B cell (primary cell): Measurements from ENCODE around the gene AP2S1. TPM values are rescaled to one million over a fixed set of nuclear protein-coding genes. Genes with fewer than 3 reads are reported as not detected.

Experiments used
- ATAC-seq: fragments of 200-7000 bp; cut with Tn5 transposase; one replicate; pipeline ENCODE4 v1.10.0; 2021; ENCODE audit warnings: low read depth, mild to moderate bottlenecking, moderate number of reproducible peaks, moderate library complexity
- CTCF ChIA-PET: fragments of 350-600 bp; sonication (Branson Sonifier 250); formaldehyde crosslinking; loops from one replicate; lab custom pipeline; 2021; ENCODE audit warnings: antibody characterized with exemption, inconsistent platforms; lab: Charles Lee
- POLR2A ChIA-PET: fragments of 350-600 bp; sonication (Branson Sonifier 250); formaldehyde crosslinking; loops from one replicate; lab custom pipeline; 2021; ENCODE audit warnings: antibody characterized with exemption; lab: Charles Lee
- DNase-seq: peaks from one replicate; pipeline ENCODE4 v3.0.0; 2013
- H2AFZ ChIP-seq: 2 replicates; pipeline ENCODE4 v1.6.1; 2012; ENCODE audit warnings: mild to moderate bottlenecking, low read depth, low read length; ENCODE audit not compliant: insufficient read depth, poor library complexity, severe bottlenecking
- H3K27ac ChIP-seq, 2 donors: 1 replicate in 1 of 2; 2 replicates in 1 of 2; pipeline ENCODE4 v1.5.1; 2012 to 2013; ENCODE audit warnings: low read length in 2 of 2, mild to moderate bottlenecking in 2 of 2, moderate library complexity in 1 of 2
- H3K27me3 ChIP-seq, 4 experiments: fragments of 200-600 bp in 1 of 4; sonication (generic) in 1 of 4; replicated peaks in 1 of 4; 1 replicate in 2 of 4; 2 replicates in 2 of 4; pipeline versions ENCODE4 v1.6.1 to v1.7.0; 2013 to 2016; ENCODE audit warnings: low read length in 3 of 4, mild to moderate bottlenecking in 2 of 4, mixed read lengths in 1 of 4, moderate library complexity in 1 of 4; ENCODE audit not compliant: insufficient read depth in 4 of 4, control insufficient read depth in 3 of 4; ENCODE audit errors: control extremely low read depth in 1 of 4
- H3K36me3 ChIP-seq, 2 experiments: replicated peaks in 1 of 2; 1 replicate in 1 of 2; 2 replicates in 1 of 2; pipeline versions ENCODE4 v1.6.1 to v1.7.1; 2013; ENCODE audit warnings: low read length in 1 of 2; ENCODE audit not compliant: insufficient read depth in 2 of 2, control insufficient read depth in 1 of 2; ENCODE audit errors: control extremely low read depth in 1 of 2, extremely low read depth in 1 of 2
- H3K4me1 ChIP-seq, 2 donors: fragments of 200-600 bp in 1 of 2; sonication (generic) in 1 of 2; 1 replicate in 1 of 2; 2 replicates in 1 of 2; pipeline versions ENCODE4 v1.5.1 to v1.6.1; 2013 to 2017; ENCODE audit warnings: low read length in 2 of 2; ENCODE audit not compliant: control insufficient read depth in 2 of 2, insufficient read depth in 2 of 2
- H3K4me2 ChIP-seq: replicated peaks from 2 replicates; pipeline ENCODE3; 2012; ENCODE audit warnings: mild to moderate bottlenecking, low read depth, low read length; ENCODE audit not compliant: poor library complexity, severe bottlenecking
- H3K4me3 ChIP-seq, 5 experiments: fragments of 200-600 bp in 1 of 5; sonication (generic) in 1 of 5; 1 replicate in 3 of 5; 2 replicates in 2 of 5; pipeline versions ENCODE4 v1.5.1 to v1.7.0; 2011 to 2016; ENCODE audit warnings: low read length in 4 of 5, mild to moderate bottlenecking in 4 of 5, low read depth in 2 of 5, control low read depth in 1 of 5, moderate library complexity in 1 of 5; ENCODE audit not compliant: insufficient read depth in 1 of 5; ENCODE audit errors: control extremely low read depth in 1 of 5, extremely low read depth in 1 of 5
- H3K79me2 ChIP-seq: fragments of 200-600 bp; sonication (generic); one replicate; pipeline ENCODE4 v1.6.0; 2016; ENCODE audit warnings: low read length; ENCODE audit not compliant: control insufficient read depth, insufficient read depth
- H3K9ac ChIP-seq: fragments of 200-600 bp; sonication (generic); 2 replicates; pipeline ENCODE4 v1.6.1; 2017; ENCODE audit warnings: mild to moderate bottlenecking, low read length, moderate library complexity
- H3K9me3 ChIP-seq, 3 donors: one replicate each; pipeline versions ENCODE4 v1.6.1 to v1.7.1; 2013; ENCODE audit warnings: low read length in 2 of 3; ENCODE audit not compliant: control insufficient read depth in 2 of 3, insufficient read depth in 1 of 3; ENCODE audit errors: control extremely low read depth in 1 of 3
- H4K20me1 ChIP-seq: 2 replicates; pipeline ENCODE4 v1.6.0; 2012; ENCODE audit warnings: mild to moderate bottlenecking, low read length; ENCODE audit not compliant: insufficient read depth, control insufficient read depth, poor library complexity, severe bottlenecking
- H3K27ac Mint-ChIP-seq: one replicate; pipeline ENCODE4 v1.8.0; 2021; ENCODE audit warnings: mixed read lengths
- H3K27me3 Mint-ChIP-seq: one replicate; pipeline ENCODE4 v1.8.0; 2021; ENCODE audit warnings: mixed read lengths
- H3K4me1 Mint-ChIP-seq: one replicate; pipeline ENCODE4 v1.8.0; 2021; ENCODE audit warnings: mixed read lengths
- H3K4me3 Mint-ChIP-seq: one replicate; pipeline ENCODE4 v1.8.0; 2021; ENCODE audit warnings: mixed read lengths
- H3K9me3 Mint-ChIP-seq: one replicate; pipeline ENCODE4 v1.8.0; 2022; ENCODE audit warnings: mixed read lengths; ENCODE audit not compliant: insufficient read depth
- EZH2 ChIP-seq: IDR thresholded peaks from 2 replicates; pipeline ENCODE4 v1.6.1; 2012; ENCODE audit warnings: borderline replicate concordance, low read depth, mild to moderate bottlenecking, moderate library complexity, low read length; ENCODE audit not compliant: insufficient read depth, poor library complexity, severe bottlenecking
- WGBS: methylation state at CpG from one replicate; pipeline ENCODE4 v1.1.5; 2013; ENCODE audit warnings: missing lambda C conversion rate; ENCODE audit not compliant: insufficient coverage; 5-methylcytosine and 5-hydroxymethylcytosine counted together
- intact Hi-C: fragments of 100-400 bp; cut with micrococcal nuclease; formaldehyde crosslinking; loops from one replicate; pipeline ENCODE4 v1.10.0; 2022
- polyA plus RNA-seq: library from polyadenylated mRNA; depleted of rRNA; stranded (reverse); fragments of >200 nt; gene quantifications from 2 replicates; pipeline ENCODE4 v1.2.3, GENCODE V29; 2012
- total RNA-seq, 2 donors: library from RNA; stranded (reverse); fragments of 120-200 nt in 1 of 2; gene quantifications; 1 replicate in 1 of 2; 2 replicates in 1 of 2; pipeline versions ENCODE4 v1.2.3 to v1.2.4, GENCODE V29; 2013 to 2022
- TF ChIP-seq, protein P1 (sequence below): fragments of 200-600 bp; IDR thresholded peaks from one replicate; pipeline ENCODE4 v1.8.0; 2022; ENCODE audit warnings: antibody characterized with exemption, mild to moderate bottlenecking

AP2S1 gene
- total and polyA plus RNA-seq, 2 donors (not counting 1 experiment from before 2014, with no cell fraction given) = 47.2 to 51.3 TPM

DNA sequence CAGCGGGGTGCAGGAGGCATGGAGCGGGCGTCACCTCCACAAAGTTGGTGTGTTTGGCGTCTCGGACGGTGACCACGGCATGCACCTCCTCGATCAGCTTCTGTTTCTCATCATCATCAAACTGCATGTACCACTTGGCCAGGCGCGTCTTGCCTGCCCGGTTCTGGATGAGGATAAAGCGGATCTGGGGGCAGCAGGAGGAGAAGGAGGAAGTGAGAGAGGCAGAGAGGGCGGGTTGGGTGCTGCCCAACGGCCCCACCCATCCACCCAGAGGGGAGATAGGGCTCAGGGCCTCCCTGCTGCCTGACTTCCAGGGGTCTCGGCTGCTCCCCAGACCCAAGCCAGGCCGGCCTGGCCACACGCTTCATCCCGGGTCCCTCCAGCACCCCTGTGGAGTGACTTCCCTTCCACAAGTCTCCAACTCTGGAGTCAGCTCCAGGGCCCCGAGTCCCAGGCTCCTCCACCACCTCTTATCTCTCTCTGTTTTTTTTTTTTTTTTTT is 4.6 kb downstream of the AP2S1 start:
- H3K9ac ChIP-seq = peak overlapping the region; percentile 39
- TF ChIP-seq, protein P1, sequence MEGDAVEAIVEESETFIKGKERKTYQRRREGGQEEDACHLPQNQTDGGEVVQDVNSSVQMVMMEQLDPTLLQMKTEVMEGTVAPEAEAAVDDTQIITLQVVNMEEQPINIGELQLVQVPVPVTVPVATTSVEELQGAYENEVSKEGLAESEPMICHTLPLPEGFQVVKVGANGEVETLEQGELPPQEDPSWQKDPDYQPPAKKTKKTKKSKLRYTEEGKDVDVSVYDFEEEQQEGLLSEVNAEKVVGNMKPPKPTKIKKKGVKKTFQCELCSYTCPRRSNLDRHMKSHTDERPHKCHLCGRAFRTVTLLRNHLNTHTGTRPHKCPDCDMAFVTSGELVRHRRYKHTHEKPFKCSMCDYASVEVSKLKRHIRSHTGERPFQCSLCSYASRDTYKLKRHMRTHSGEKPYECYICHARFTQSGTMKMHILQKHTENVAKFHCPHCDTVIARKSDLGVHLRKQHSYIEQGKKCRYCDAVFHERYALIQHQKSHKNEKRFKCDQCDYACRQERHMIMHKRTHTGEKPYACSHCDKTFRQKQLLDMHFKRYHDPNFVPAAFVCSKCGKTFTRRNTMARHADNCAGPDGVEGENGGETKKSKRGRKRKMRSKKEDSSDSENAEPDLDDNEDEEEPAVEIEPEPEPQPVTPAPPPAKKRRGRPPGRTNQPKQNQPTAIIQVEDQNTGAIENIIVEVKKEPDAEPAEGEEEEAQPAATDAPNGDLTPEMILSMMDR = no peak
- no peak for TF ChIP-seq EZH2
- H2AFZ ChIP-seq = no peak overlapping the region
- H3K27ac ChIP-seq = peak overlapping the region in 1 of 2 donors; percentile 6
- H3K4me1 ChIP-seq = peaks cover 17 to 23% of the 10 kb centered on the region in 2 donors
- H3K4me2 ChIP-seq = peak overlapping the region; percentile 50
- peaks cover 0 to 18% of the 10 kb centered on the region in 2 experiments for H3K36me3 ChIP-seq
- peak overlapping the region; percentile 56 for H3K27ac Mint-ChIP-seq
- POLR2A ChIA-PET = interaction anchor here (0.6 kb wide), 1 partner anchor 30 kb away, joined by 4 read pairs; no protein-coding TSS in a partner anchor
- no peaks in the 10 kb centered on the region for H3K9me3 ChIP-seq
- H3K4me1 Mint-ChIP-seq = peaks cover 31% of the 10 kb centered on the region
- peak overlapping the region in 1 of 5 experiments; percentile 23 for H3K4me3 ChIP-seq
- H3K79me2 ChIP-seq = peaks cover 46% of the 10 kb centered on the region
- H3K27me3 ChIP-seq = no peaks in the 10 kb centered on the region
- CTCF ChIA-PET = interaction anchor here (0.5 to 2.5 kb wide), 4 partner anchors 17 to 450 kb away, joined by 3 to 9 read pairs (median 4); no protein-coding TSS in a partner anchor
- WGBS = 80% methylated on average over 9 of the region's 19 CpGs
- intact Hi-C loops = no loop called here
- H3K4me3 Mint-ChIP-seq = peak overlapping the region; percentile 72
- H3K9me3 Mint-ChIP-seq = no peaks in the 10 kb centered on the region
- H4K20me1 ChIP-seq = peaks cover 10% of the 10 kb centered on the region
- DNase-seq (peak; percentile 49), ATAC-seq (no peak)
- no peaks in the 10 kb centered on the region for H3K27me3 Mint-ChIP-seq

DNA sequence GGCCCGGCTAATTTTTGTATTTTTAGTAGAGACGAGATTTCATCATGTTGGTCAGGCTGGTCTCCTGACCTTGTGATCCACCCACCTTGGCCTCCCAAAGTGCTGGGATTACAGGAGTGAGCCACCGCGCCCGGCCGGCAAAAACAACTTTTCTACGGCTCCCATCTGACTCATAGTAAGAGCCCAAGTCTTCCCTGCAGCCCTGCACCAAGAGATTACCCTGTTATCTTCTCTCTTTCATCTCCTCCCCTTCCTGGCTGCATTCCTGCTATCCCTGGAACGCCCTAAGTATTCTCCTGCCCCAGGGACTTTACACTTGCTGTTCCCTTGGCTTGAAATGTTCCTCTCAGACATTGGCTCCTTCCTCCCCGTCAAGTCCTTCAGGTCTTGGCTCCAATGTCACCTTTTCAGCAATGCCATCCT is 6.6 kb downstream of the AP2S1 start:
- Mint-ChIP-seq H3K27me3 (no peaks in the 10 kb centered on the region), H3K9me3 (no peaks in the 10 kb centered on the region), H3K4me1 (peaks cover 18% of the 10 kb centered on the region), H3K27ac (no peak overlapping the region), H3K4me3 (no peak overlapping the region)
- H3K79me2 ChIP-seq = peaks cover 35% of the 10 kb centered on the region
- H3K4me2 ChIP-seq = no peak overlapping the region
- ChIA-PET CTCF (interaction anchor here (1.2 to 2.5 kb wide), 2 partner anchors 87 to 95 kb away, joined by 6 to 9 read pairs; no protein-coding TSS in a partner anchor), POLR2A (interaction anchor here (0.5 kb wide), 1 partner anchor 76 kb away, joined by 6 read pairs; no protein-coding TSS in a partner anchor)
- H3K9ac ChIP-seq = no peak overlapping the region
- H3K4me1 ChIP-seq = peaks cover 8 to 16% of the 10 kb centered on the region in 2 donors
- no peak overlapping the region for H2AFZ ChIP-seq
- no peak for DNase-seq
- peaks cover 0 to 18% of the 10 kb centered on the region in 2 experiments for H3K36me3 ChIP-seq
- no peaks in the 10 kb centered on the region for H3K27me3 ChIP-seq
- H3K4me3 ChIP-seq = no peak overlapping the region
- intact Hi-C loops = loop anchor here (5.0 kb wide), 1 partner anchor 317 kb away; no protein-coding TSS in a partner anchor
- H3K9me3 ChIP-seq = no peaks in the 10 kb centered on the region
- ATAC-seq = no peak
- WGBS = 98% methylated on average over 9 of the region's 9 CpGs
- no peak overlapping the region for H3K27ac ChIP-seq
- no peak for TF ChIP-seq EZH2
- TF ChIP-seq, protein P1 = no peak
- peaks cover under 1% of the 10 kb centered on the region for H4K20me1 ChIP-seq
